NCI-H187 (cell line): ENCODE results near the gene DGKD.
"Not testable (repeated sequence)": the region's sequence is repeated elsewhere in the genome, so short reads cannot be mapped to it uniquely, and the experiment has no call there.

Experiments
- DNase-seq, 2 experiments: peaks; one replicate each; lab custom pipeline; 2025; lab: John Stamatoyannopoulos, UW

The DGKD gene

GRCh38 chr2:233386382-233387041, 32.2 kb downstream of the DGKD start:
- DNase-seq: no peak

GRCh38 chr2:233387225-233387624, 32.9 kb downstream of the DGKD start:
- no peak for DNase-seq

GRCh38 chr2:233387667-233388528, 33.6 kb downstream of the DGKD start:
- no peak for DNase-seq

GRCh38 chr2:233389601-233390125, 35.4 kb downstream of the DGKD start:
- DNase-seq: no peak

GRCh38 chr2:233395687-233396086, 41.4 kb downstream of the DGKD start:
- DNase-seq: no peak

- DNase-seq: not testable (repeated sequence)
These were observed 42.7 kb downstream of the DGKD start for GRCh38 chr2:233396726-233397665.

- DNase-seq: no peak
These were observed 45.3 kb downstream of the DGKD start for GRCh38 chr2:233399306-233400225.

GRCh38 chr2:233400341-233400740, 46.0 kb downstream of the DGKD start:
- no peak for DNase-seq

GRCh38 chr2:233400961-233401360, 46.7 kb downstream of the DGKD start:
- no peak for DNase-seq

- no peak for DNase-seq
These were observed 48.1 kb downstream of the DGKD start for GRCh38 chr2:233402346-233402745.

- no peak for DNase-seq
These were observed 48.5 kb downstream of the DGKD start for GRCh38 chr2:233402789-233403188.

- DNase-seq: no peak
These were observed 49.9 kb downstream of the DGKD start for GRCh38 chr2:233404222-233404621.

GRCh38 chr2:233406865-233407264, 52.6 kb downstream of the DGKD start:
- no peak for DNase-seq

GRCh38 chr2:233407771-233408181, 53.5 kb downstream of the DGKD start:
- DNase-seq: no peak

GRCh38 chr2:233408366-233409285, 54.3 kb downstream of the DGKD start:
- no peak for DNase-seq

GRCh38 chr2:233409286-233409991, 55.1 kb downstream of the DGKD start:
- no peak for DNase-seq

GRCh38 chr2:233410196-233410760, 56.0 kb downstream of the DGKD start:
- no peak for DNase-seq

- DNase-seq: no peak
These were observed 56.9 kb downstream of the DGKD start for GRCh38 chr2:233411162-233411561.

- no peak for DNase-seq
These were observed 58.1 kb downstream of the DGKD start for GRCh38 chr2:233412405-233412804.
